Keratinocyte (primary cell): ENCODE data around the gene ZNF695. TPM values are rescaled to one million over a fixed set of nuclear protein-coding genes. Genes with fewer than 3 reads are reported as not detected.

Experiments used
- DNase-seq: peaks from one replicate; pipeline ENCODE4 v3.0.0-alpha.2; 2011; ENCODE audit warnings: low read depth, missing footprints, low spot score
- FAIRE-seq: peaks from 2 replicates; lab custom pipeline; 2011; peaks lifted over from hg19 to GRCh38; lab: Jason Lieb, UNC
- H2AFZ ChIP-seq: 2 replicates; pipeline ENCODE4 v1.6.0; 2012; ENCODE audit warnings: low read length, control low read depth, inconsistent platforms; ENCODE audit not compliant: control insufficient read depth
- H3K27ac ChIP-seq: 2 replicates; pipeline ENCODE4 v1.5.1; 2011; ENCODE audit warnings: low read length; ENCODE audit not compliant: control insufficient read depth, insufficient read depth
- H3K27me3 ChIP-seq: 3 replicates; pipeline ENCODE4 v1.6.0; 2011; ENCODE audit warnings: low read length; ENCODE audit not compliant: control insufficient read depth, insufficient read depth; ENCODE audit errors: extremely low read depth
- H3K36me3 ChIP-seq, 2 experiments: 2 replicates in 1 of 2; 3 replicates in 1 of 2; pipeline ENCODE4 v1.5.1; 2011; ENCODE audit warnings: low read length in 2 of 2, mild to moderate bottlenecking in 1 of 2; ENCODE audit not compliant: control insufficient read depth in 2 of 2, insufficient read depth in 2 of 2; ENCODE audit errors: extremely low read depth in 1 of 2
- H3K4me1 ChIP-seq: 3 replicates; pipeline ENCODE4 v1.5.1; 2011; ENCODE audit warnings: low read length; ENCODE audit not compliant: control insufficient read depth, insufficient read depth; ENCODE audit errors: extremely low read depth
- H3K4me2 ChIP-seq: 3 replicates; pipeline ENCODE4 v1.6.0; 2011; ENCODE audit warnings: low read depth, low read length; ENCODE audit not compliant: control insufficient read depth, insufficient read depth; ENCODE audit errors: extremely low read depth
- H3K4me3 ChIP-seq, 3 experiments: fragments of 200-600 bp in 1 of 3; sonication (generic) in 1 of 3; 2 replicates in 2 of 3; 3 replicates in 1 of 3; pipeline ENCODE4 v1.5.1; 2011 to 2016; ENCODE audit warnings: low read length in 3 of 3, mild to moderate bottlenecking in 3 of 3, control low read depth in 2 of 3, inconsistent platforms in 1 of 3, low read depth in 1 of 3, mixed read lengths in 1 of 3, mixed run types in 1 of 3, moderate library complexity in 1 of 3; ENCODE audit not compliant: control insufficient read depth in 2 of 3, insufficient read depth in 2 of 3; ENCODE audit errors: extremely low read depth in 1 of 3
- H3K79me2 ChIP-seq: 2 replicates; pipeline ENCODE4 v1.6.0; 2012; ENCODE audit warnings: low read length; ENCODE audit not compliant: control insufficient read depth, insufficient read depth
- H3K9ac ChIP-seq: 3 replicates; pipeline ENCODE4 v1.6.0; 2011; ENCODE audit warnings: low read length; ENCODE audit not compliant: control insufficient read depth, insufficient read depth; ENCODE audit errors: extremely low read depth
- H3K9me1 ChIP-seq: 3 replicates; pipeline ENCODE4 v1.6.0; 2011; ENCODE audit warnings: low read length; ENCODE audit not compliant: control insufficient read depth, insufficient read depth; ENCODE audit errors: extremely low read depth
- H3K9me3 ChIP-seq: 2 replicates; pipeline ENCODE4 v1.5.1; 2012; ENCODE audit warnings: low read depth, low read length; ENCODE audit not compliant: control insufficient read depth
- H4K20me1 ChIP-seq: 3 replicates; pipeline ENCODE4 v1.6.0; 2011; ENCODE audit warnings: low read length; ENCODE audit not compliant: control insufficient read depth, insufficient read depth; ENCODE audit errors: extremely low read depth
- CTCF ChIP-seq, 3 experiments: IDR thresholded peaks in 1 of 3; conservative IDR thresholded peaks in 1 of 3; optimal IDR thresholded peaks in 1 of 3; 2 replicates in 2 of 3; 3 replicates in 1 of 3; pipeline versions ENCODE3 to v1.5.1; 2011; ENCODE audit warnings: low read length in 3 of 3, mild to moderate bottlenecking in 3 of 3, moderate library complexity in 2 of 3, control low read depth in 1 of 3, inconsistent platforms in 1 of 3; ENCODE audit not compliant: insufficient read depth in 2 of 3; ENCODE audit errors: extremely low read depth in 1 of 3
- EZH2 ChIP-seq: IDR thresholded peaks from one replicate; pipeline ENCODE4 v1.6.1; 2012; ENCODE audit warnings: inconsistent platforms, mild to moderate bottlenecking, low read length, moderate library complexity
- dilution Hi-C: fragments of 300-500 bp; cut with MboI; formaldehyde crosslinking; loops from one replicate; pipeline ENCODE4 v1.7.0; 2020; ENCODE audit warnings: low sequenced_read_pairs; ENCODE audit not compliant: extremely low pct_ligation_motif_present
- polyA plus RNA-seq, 5 experiments: library from polyadenylated mRNA; depleted of rRNA in 3 of 5; stranded (reverse) in 3 of 5; stranded (forward) in 1 of 5; unstranded in 1 of 5; fragments of >200 nt; gene quantifications; 1 replicate in 1 of 5; 2 replicates in 3 of 5; 3 replicates in 1 of 5; pipeline versions ENCODE4 v1.2.1 to v1.2.3, GENCODE V29; 2011 to 2012; ENCODE audit warnings: missing spikeins in 2 of 5, low read depth in 1 of 5, low replicate concordance in 1 of 5

Gene ZNF695
- polyA plus RNA-seq, 1 donor (not counting 4 experiments of a cell fraction or from before 2014, with no cell fraction given), result 0.89 TPM

DNA sequence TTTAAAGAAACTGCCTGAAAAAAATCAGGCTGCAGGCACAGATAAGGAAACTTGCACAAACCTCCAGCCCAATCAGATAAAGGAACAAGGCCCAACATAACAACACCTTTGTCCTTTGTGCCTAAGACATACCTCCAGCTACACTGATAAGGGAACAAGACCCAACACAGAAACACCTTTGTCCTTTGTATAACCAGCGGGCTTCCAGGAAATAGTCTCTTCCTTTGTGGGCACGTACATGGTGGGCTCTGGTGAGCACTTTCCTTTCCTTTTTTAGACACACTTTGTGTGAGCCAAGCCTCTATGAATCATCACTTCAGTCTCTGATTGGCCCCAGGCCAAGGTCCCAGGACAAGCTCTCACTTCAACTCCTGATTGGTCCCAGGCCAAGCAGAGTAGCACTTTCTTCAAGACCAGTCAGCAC is 47.1 kb upstream of the ZNF695 start:
- Histone ChIP-seq H4K20me1 (no peaks in the 10 kb centered on the region), H3K9ac (no peak overlapping the region), H2AFZ (no peak overlapping the region), H3K4me2 (no peak overlapping the region), H3K36me3 (no peaks in the 10 kb centered on the region), H3K4me1 (no peaks in the 10 kb centered on the region), H3K9me3 (peaks cover 9% of the 10 kb centered on the region), H3K9me1 (no peaks in the 10 kb centered on the region), H3K27ac (no peak overlapping the region), H3K27me3 (no peaks in the 10 kb centered on the region), H3K4me3 (no peak overlapping the region), H3K79me2 (peaks cover 34% of the 10 kb centered on the region)
- DNase-seq (no peak), FAIRE-seq (no peak)
- dilution Hi-C loops, result no loop called here
- no peak for TF ChIP-seq CTCF (optimal IDR thresholded peaks at IDR 0.05 in 1 of 3, IDR thresholded peaks at IDR 0.05 in 1 of 3, conservative IDR thresholded peaks at IDR 0.05 in 1 of 3; ENCODE audit: extremely low read depth in 1 of 3, insufficient read depth in 2 of 3, low read length in 3 of 3)
- no peak for TF ChIP-seq EZH2

DNA sequence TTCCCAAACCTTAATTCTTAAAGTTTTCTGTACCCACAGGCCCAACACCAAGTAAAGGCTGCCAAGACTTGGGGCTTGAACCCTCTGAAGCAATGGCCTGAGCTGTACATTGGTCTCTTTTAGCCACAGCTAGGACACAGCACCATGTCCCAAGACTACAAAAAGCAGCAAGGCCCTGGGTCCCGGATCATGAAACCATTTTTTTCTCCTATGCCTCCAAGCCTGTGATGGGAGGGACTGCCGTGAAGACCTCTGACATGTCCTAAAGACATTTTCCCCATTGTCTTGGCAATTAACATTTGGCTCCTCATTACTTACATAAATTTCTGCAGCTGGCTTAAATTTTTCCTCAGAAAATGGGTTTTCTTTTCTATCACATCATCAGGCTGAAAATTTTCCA is 39.8 kb upstream of the ZNF695 start:
- Histone ChIP-seq H3K27me3 (no peaks in the 10 kb centered on the region), H3K4me3 (no peak overlapping the region), H3K36me3 (no peaks in the 10 kb centered on the region), H3K9me1 (no peaks in the 10 kb centered on the region), H4K20me1 (no peaks in the 10 kb centered on the region), H3K27ac (no peak overlapping the region), H3K9ac (no peak overlapping the region), H3K9me3 (peaks cover 9% of the 10 kb centered on the region), H3K4me2 (no peak overlapping the region), H3K4me1 (no peaks in the 10 kb centered on the region), H3K79me2 (peaks cover 3% of the 10 kb centered on the region), H2AFZ (no peak overlapping the region)
- TF ChIP-seq EZH2 (no peak), CTCF (optimal IDR thresholded peaks at IDR 0.05 in 1 of 3, IDR thresholded peaks at IDR 0.05 in 1 of 3, conservative IDR thresholded peaks at IDR 0.05 in 1 of 3; ENCODE audit: extremely low read depth in 1 of 3, insufficient read depth in 2 of 3, low read length in 3 of 3) (no peak)
- DNase-seq, result no peak
- FAIRE-seq, result no peak
- dilution Hi-C loops, result no loop called here
